ENCODE measurements around the gene NOTCH4. TPM values are rescaled to one million over a fixed set of nuclear protein-coding genes. Genes with fewer than 3 reads are reported as not detected.

The NOTCH4 gene
- total and polyA plus RNA-seq, 2 donors (not counting 3 experiments of a cell fraction or from before 2014, with no cell fraction given): 41.7 to 114 TPM

DNA sequence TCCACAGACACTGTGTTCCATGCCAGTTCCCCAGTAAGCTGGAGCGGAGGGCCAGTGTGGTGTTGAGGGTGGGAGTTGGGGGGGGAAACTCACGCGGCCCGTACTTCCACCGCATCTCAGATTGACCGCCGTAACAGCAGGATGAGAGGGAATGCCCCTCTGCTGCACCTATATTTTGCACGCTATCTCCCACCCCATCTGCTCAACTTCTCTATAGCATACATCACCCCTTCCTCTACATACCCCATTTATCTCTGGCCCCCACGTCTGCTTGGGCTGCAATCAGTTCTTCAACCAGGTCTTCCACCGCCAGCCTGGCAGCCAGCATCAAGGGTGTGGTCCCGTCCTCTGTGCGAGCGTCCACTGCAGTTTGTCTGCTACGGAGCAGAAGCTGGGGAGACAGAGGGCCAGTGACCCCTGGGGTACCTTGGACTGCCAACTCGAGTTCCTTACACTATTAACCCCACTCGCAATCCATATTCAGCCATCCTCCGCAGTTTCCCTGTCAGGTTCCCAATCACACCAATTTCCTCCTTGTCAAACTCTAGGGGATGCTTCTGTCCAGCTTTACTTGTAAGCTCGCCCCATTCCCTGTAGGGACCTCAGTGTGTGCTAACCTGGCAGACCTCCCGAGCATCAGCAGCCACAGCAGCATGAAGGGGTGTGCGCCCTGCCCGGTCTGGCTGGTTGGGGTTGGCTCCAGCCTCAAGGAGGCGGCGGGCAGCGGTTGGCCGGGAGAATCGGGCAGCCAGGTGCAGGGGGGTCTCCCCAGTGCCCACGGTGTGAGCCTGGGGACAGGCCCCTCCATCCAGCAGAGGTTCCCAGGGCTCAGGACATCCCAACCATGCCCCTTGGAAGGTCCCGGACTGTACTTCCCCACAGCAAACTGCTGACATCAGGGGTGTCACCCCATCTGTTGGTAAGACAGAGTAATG, 26.9 kb downstream of the NOTCH4 start:
- BruUV-seq (replicated peaks): no TSS peak
- Histone ChIP-seq H3K4me3 (replicated peaks in 1 of 3; ENCODE audit: insufficient read depth in 1 of 3, low read depth in 1 of 3, low read length in 3 of 3) (peak overlapping the region in 2 of 3 experiments; percentile 6 to 48), H2AFZ (ENCODE audit: low read depth, low read length) (no peak overlapping the region), H3K9ac (replicated peaks; ENCODE audit: extremely low read depth, insufficient read depth, low read length) (peak overlapping the region; percentile 99), H3K27ac (ENCODE audit: insufficient read depth, low read depth, low read length) (peak overlapping the region; percentile 99), H3K9me3 (replicated peaks; ENCODE audit: control insufficient read depth, insufficient read depth, low read length) (no peaks in the 10 kb centered on the region), H3K79me2 (ENCODE audit: control insufficient read depth, insufficient read depth, low read length) (peaks cover 3% of the 10 kb centered on the region), H3K36me3 (ENCODE audit: control insufficient read depth in 2 of 2, extremely low read depth in 1 of 2, insufficient read depth in 2 of 2, low read length in 2 of 2) (peaks cover 2 to 5% of the 10 kb centered on the region in 2 experiments), H3K27me3 (ENCODE audit: control insufficient read depth in 2 of 2, insufficient read depth in 2 of 2, low read length in 2 of 2) (no peaks in the 10 kb centered on the region), H3K4me1 (ENCODE audit: control insufficient read depth, extremely low read depth, insufficient read depth, low read length) (peaks cover 29% of the 10 kb centered on the region), H3K9me1 (replicated peaks; ENCODE audit: control insufficient read depth, extremely low read depth, insufficient read depth, low read length) (no peaks in the 10 kb centered on the region), H3K4me2 (ENCODE audit: insufficient read depth, low read length) (peak overlapping the region; percentile 13), H4K20me1 (replicated peaks; ENCODE audit: control insufficient read depth, extremely low read depth, insufficient read depth, low read length) (no peaks in the 10 kb centered on the region)
- intact Hi-C loops (cut with micrococcal nuclease): loop anchor here (1.0 to 10.0 kb wide), 5 partner anchors 48 to 532 kb away; partner anchors contain the start of genes C6orf47, CSNK2B, GPANK1 and LY6G5B
- ChIA-PET POLR2A (interaction anchor here (0.6 to 1.6 kb wide), 3 partner anchors 18 to 48 kb away, joined by 3 to 4 read pairs (median 4); no protein-coding TSS in a partner anchor), CTCF (interaction anchor here (0.9 to 1.6 kb wide), 5 partner anchors 45 to 641 kb away, joined by 3 to 7 read pairs (median 3); partner anchors contain the start of genes PRRT1 and TAP2)
- FAIRE-seq (no peak), DNase-seq (ENCODE audit: low read depth, low spot score) (peak; percentile 53)
- dilution Hi-C loops (cut with MboI; ENCODE audit: extremely low pct_ligation_motif_present, low sequenced_read_pairs): no loop called here
- TF ChIP-seq POLR2AphosphoS5 (IDR thresholded peaks at IDR 0.05; ENCODE audit: insufficient read depth, low read depth, low read length): peak; percentile 48
- no peak for TF ChIP-seq JUN (IDR thresholded peaks at IDR 0.05; ENCODE audit: borderline replicate concordance, insufficient read depth, insufficient read length, low read depth)

GRCh38 chr6:32195902-32196681, 27.8 kb downstream of the NOTCH4 start:
- H2AFZ ChIP-seq (ENCODE audit: low read depth, low read length): no peak overlapping the region
- peaks cover 4% of the 10 kb centered on the region for H3K79me2 ChIP-seq (ENCODE audit: control insufficient read depth, insufficient read depth, low read length)
- H3K4me1 ChIP-seq (ENCODE audit: control insufficient read depth, extremely low read depth, insufficient read depth, low read length): peaks cover 33% of the 10 kb centered on the region
- POLR2A ChIA-PET: interaction anchor here (0.7 to 1.6 kb wide), 8 partner anchors 9 to 68 kb away, joined by 3 to 9 read pairs (median 4); partner anchors contain the start of genes ATF6B and FKBPL
- peaks cover 0 to 5% of the 10 kb centered on the region in 2 experiments for H3K36me3 ChIP-seq (ENCODE audit: control insufficient read depth in 2 of 2, extremely low read depth in 1 of 2, insufficient read depth in 2 of 2, low read length in 2 of 2)
- dilution Hi-C loops (cut with MboI; ENCODE audit: extremely low pct_ligation_motif_present, low sequenced_read_pairs) (no loop called here), intact Hi-C loops (cut with micrococcal nuclease) (loop anchor here (1.0 to 10.0 kb wide), 11 partner anchors 18 to 773 kb away; partner anchors contain the start of genes C6orf47, CSNK2B, FKBPL and GPANK1)
- DNase-seq (ENCODE audit: low read depth, low spot score) (peak; percentile 99), FAIRE-seq (no peak)
- peak overlapping the region; percentile 5 to 59 (median 48) for H3K4me3 ChIP-seq (replicated peaks in 1 of 3; ENCODE audit: insufficient read depth in 1 of 3, low read depth in 1 of 3, low read length in 3 of 3)
- TSS peak; percentile 92 for BruUV-seq (replicated peaks)
- no peaks in the 10 kb centered on the region for H3K9me1 ChIP-seq (replicated peaks; ENCODE audit: control insufficient read depth, extremely low read depth, insufficient read depth, low read length)
- TF ChIP-seq, protein P1, sequence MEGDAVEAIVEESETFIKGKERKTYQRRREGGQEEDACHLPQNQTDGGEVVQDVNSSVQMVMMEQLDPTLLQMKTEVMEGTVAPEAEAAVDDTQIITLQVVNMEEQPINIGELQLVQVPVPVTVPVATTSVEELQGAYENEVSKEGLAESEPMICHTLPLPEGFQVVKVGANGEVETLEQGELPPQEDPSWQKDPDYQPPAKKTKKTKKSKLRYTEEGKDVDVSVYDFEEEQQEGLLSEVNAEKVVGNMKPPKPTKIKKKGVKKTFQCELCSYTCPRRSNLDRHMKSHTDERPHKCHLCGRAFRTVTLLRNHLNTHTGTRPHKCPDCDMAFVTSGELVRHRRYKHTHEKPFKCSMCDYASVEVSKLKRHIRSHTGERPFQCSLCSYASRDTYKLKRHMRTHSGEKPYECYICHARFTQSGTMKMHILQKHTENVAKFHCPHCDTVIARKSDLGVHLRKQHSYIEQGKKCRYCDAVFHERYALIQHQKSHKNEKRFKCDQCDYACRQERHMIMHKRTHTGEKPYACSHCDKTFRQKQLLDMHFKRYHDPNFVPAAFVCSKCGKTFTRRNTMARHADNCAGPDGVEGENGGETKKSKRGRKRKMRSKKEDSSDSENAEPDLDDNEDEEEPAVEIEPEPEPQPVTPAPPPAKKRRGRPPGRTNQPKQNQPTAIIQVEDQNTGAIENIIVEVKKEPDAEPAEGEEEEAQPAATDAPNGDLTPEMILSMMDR (IDR thresholded peaks at IDR 0.05; ENCODE audit: extremely low read depth in 1 of 2, insufficient read depth in 1 of 2, low read depth in 1 of 2, low read length in 2 of 2): no peak
- peak; percentile 31 for TF ChIP-seq FOS (IDR thresholded peaks at IDR 0.05; ENCODE audit: borderline replicate concordance, insufficient read depth, low read length)
- TF ChIP-seq POLR2A (IDR thresholded peaks at IDR 0.05; ENCODE audit: low read depth, low read length): peak; percentile 84
- TF ChIP-seq MAX (IDR thresholded peaks at IDR 0.05; ENCODE audit: insufficient read depth, insufficient read length): peak; percentile 84
- no peak for TF ChIP-seq EZH2 (IDR thresholded peaks at IDR 0.05; ENCODE audit: borderline replicate concordance, low read depth, low read length, severe bottlenecking)
- TF ChIP-seq GATA2 (IDR thresholded peaks at IDR 0.05; ENCODE audit: insufficient read depth, insufficient read length, low read depth, low read length): no peak
- no peak for TF ChIP-seq MYC (IDR thresholded peaks at IDR 0.05; ENCODE audit: low read depth, low read length)
- TF ChIP-seq JUN (IDR thresholded peaks at IDR 0.05; ENCODE audit: borderline replicate concordance, insufficient read depth, insufficient read length, low read depth): peak; percentile 91
- TF ChIP-seq POLR2AphosphoS5 (IDR thresholded peaks at IDR 0.05; ENCODE audit: insufficient read depth, low read depth, low read length): peak; percentile 78
- H3K9ac ChIP-seq (replicated peaks; ENCODE audit: extremely low read depth, insufficient read depth, low read length): peak overlapping the region; percentile 99
- CTCF ChIA-PET: interaction anchor here (0.8 to 1.6 kb wide), 23 partner anchors 10 to 642 kb away, joined by 3 to 24 read pairs (median 3); partner anchors contain the start of genes AGPAT1, ATF6B, FKBPL and NOTCH4
- no peaks in the 10 kb centered on the region for H3K27me3 ChIP-seq (ENCODE audit: control insufficient read depth in 2 of 2, insufficient read depth in 2 of 2, low read length in 2 of 2)
- H3K9me3 ChIP-seq (replicated peaks; ENCODE audit: control insufficient read depth, insufficient read depth, low read length): no peaks in the 10 kb centered on the region
- no peaks in the 10 kb centered on the region for H4K20me1 ChIP-seq (replicated peaks; ENCODE audit: control insufficient read depth, extremely low read depth, insufficient read depth, low read length)
- peak overlapping the region; percentile 99 for H3K27ac ChIP-seq (ENCODE audit: insufficient read depth, low read depth, low read length)
- H3K4me2 ChIP-seq (ENCODE audit: insufficient read depth, low read length): peak overlapping the region; percentile 71

All from endothelial cell of umbilical vein (primary cell).